Measurements from ENCODE around the gene SAP30BP. TPM values are rescaled to one million over a fixed set of nuclear protein-coding genes. Genes with fewer than 3 reads are reported as not detected.

Gene SAP30BP
- total and polyA plus RNA-seq, 10 of the 15 experiments (the other 5 are each of a cell fraction or from before 2014, with no cell fraction given) = 57.9 to 166 (median 94.5) TPM

- Histone ChIP-seq H4K20me1 (ENCODE audit: control insufficient read depth, insufficient read depth) (no peaks in the 10 kb centered on the region), H3K79me2 (ENCODE audit: control insufficient read depth, insufficient read depth, low read length) (no peaks in the 10 kb centered on the region), H3K27me3 (replicated peaks in 1 of 2; ENCODE audit: control insufficient read depth in 2 of 2, insufficient read depth in 2 of 2, low read length in 1 of 2) (no peaks in the 10 kb centered on the region), H3K27ac (ENCODE audit: control insufficient read depth, insufficient read depth) (no peak overlapping the region), H3K36me3 (ENCODE audit: control insufficient read depth in 2 of 2, insufficient read depth in 2 of 2, low read length in 1 of 2) (peaks cover 3 to 14% of the 10 kb centered on the region in 2 experiments; a peak in 3 of 4 replicates), H3K4me2 (ENCODE audit: control insufficient read depth, insufficient read depth) (no peak overlapping the region), H3K4me1 (ENCODE audit: control insufficient read depth, insufficient read depth, low read length) (peaks cover 16% of the 10 kb centered on the region), H3K4me3 (no peak overlapping the region), H2AFZ (ENCODE audit: control insufficient read depth, low read depth, low read length) (no peak overlapping the region), H3K9me3 (replicated peaks; ENCODE audit: control insufficient read depth, insufficient read depth, low read length) (no peaks in the 10 kb centered on the region), H3K9ac (ENCODE audit: control insufficient read depth, insufficient read depth, low read length) (no peak overlapping the region)
- ChIA-PET CTCF (interaction anchor here (0.7 to 19.5 kb wide), 4 partner anchors 15 to 192 kb away, joined by 3 to 349 read pairs (median 52); partner anchors contain the start of gene SMIM5), SMC1A (ENCODE audit: uncharacterized antibody, unreplicated experiment) (interaction anchor here (0.7 to 4.5 kb wide), 3 partner anchors 9 to 178 kb away, joined by 3 to 28 read pairs (median 3); partner anchors contain the start of gene SMIM5), POLR2A (interaction anchor here (0.7 kb wide), 1 partner anchor 524 kb away, joined by 4 read pairs; no protein-coding TSS in a partner anchor), RAD21 (ENCODE audit: unreplicated experiment) (interaction anchor here (0.6 kb wide), 1 partner anchor 14 kb away, joined by 4 read pairs; no protein-coding TSS in a partner anchor)
- intact Hi-C loops (cut with micrococcal nuclease; ENCODE audit: unreplicated experiment) (no loop called here), in situ Hi-C loops (cut with MboI) (no loop called here)
- no peak for DNase-seq (ENCODE audit: low read depth, low spot score)
- ATAC-seq = no peak
- WGBS (ENCODE audit: insufficient coverage, insufficient replicate concordance, low lambda C conversion rate, missing lambda C conversion rate) = 99% methylated on average over 7 of the region's 7 CpGs
- BruUV-seq (replicated peaks) = no TSS peak
- TF ChIP-seq SMARCA5 (IDR thresholded peaks at IDR 0.05) (peak; percentile 21; the same call in 1 of the 2 replicates), HDAC2 (IDR thresholded peaks at IDR 0.05) (no peak), LARP7 (IDR thresholded peaks at IDR 0.05) (no peak), PAX8 (IDR thresholded peaks at IDR 0.05) (no peak), TAF1 (IDR thresholded peaks at IDR 0.05; ENCODE audit: borderline replicate concordance, low read depth, low read length) (no peak), ZBTB4 (CRISPR knock-in tag; IDR thresholded peaks at IDR 0.05) (no peak), RELA (IDR thresholded peaks at IDR 0.05; ENCODE audit: borderline replicate concordance, partially characterized antibody) (no peak), FOS (IDR thresholded peaks at IDR 0.05; ENCODE audit: borderline replicate concordance, extremely low read depth, insufficient read length) (no peak), SUZ12 (IDR thresholded peaks at IDR 0.05; ENCODE audit: unreplicated experiment) (no peak)
- FAIRE-seq = no peak
These were observed 19.2 kb upstream of the SAP30BP start for GRCh38 chr17:75647921-75648320.
